SH-SY5Y (cell line): ENCODE data around the gene SRRD.

ENCODE experiments used
- GATA2 ChIP-seq: IDR thresholded peaks from 2 replicates; pipeline ENCODE4 v1.6.1; 2011; ENCODE audit warnings: mild to moderate bottlenecking, low read depth, low read length
- GATA3 ChIP-seq: IDR thresholded peaks from 2 replicates; pipeline ENCODE4 v1.6.1; 2011; ENCODE audit warnings: low read depth, mild to moderate bottlenecking, low read length, moderate library complexity

GRCh38 chr22:26529345-26529744 lies 45.7 kb downstream of the SRRD start:
- no peak for TF ChIP-seq GATA3
- TF ChIP-seq GATA2 = no peak
